HG03342 (cell line): ENCODE results near the gene KRTAP10-9.
"Not testable (repeated sequence)": the region's sequence is repeated elsewhere in the genome, so short reads cannot be mapped to it uniquely, and the experiment has no call there.

ENCODE experiments used
- ATAC-seq: cut with Tn5 transposase; IDR thresholded peaks from one replicate; pipeline ENCODE4 v1.9.1; 2021; ENCODE audit warnings: mild to moderate bottlenecking, moderate library complexity; ENCODE audit not compliant: unreplicated experiment

KRTAP10-9 gene

DNA sequence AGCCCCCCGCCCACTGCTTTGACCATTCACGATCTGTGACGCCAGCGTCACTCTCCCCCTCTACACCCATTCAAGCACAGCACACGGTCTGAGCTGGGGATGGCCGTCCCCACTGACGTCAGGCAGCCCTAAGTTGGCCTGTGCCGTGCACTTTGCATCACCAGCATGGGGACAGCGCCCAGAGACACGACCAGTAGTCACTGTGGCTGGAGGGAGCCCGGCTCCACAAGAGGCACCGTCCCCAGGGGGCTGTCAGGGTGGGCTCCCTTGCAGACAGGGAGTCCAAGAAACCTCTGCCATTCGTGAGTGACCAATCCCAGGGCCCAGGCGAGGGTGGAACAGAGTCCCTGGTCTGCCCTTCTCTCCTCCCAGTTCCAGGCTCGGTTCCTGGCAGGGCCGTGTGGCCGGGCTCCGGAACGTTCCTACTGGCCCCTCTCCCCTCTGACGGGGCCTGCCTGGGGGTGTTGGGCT, 12.7 kb upstream of the KRTAP10-9 start:
- ATAC-seq, result no peak

DNA sequence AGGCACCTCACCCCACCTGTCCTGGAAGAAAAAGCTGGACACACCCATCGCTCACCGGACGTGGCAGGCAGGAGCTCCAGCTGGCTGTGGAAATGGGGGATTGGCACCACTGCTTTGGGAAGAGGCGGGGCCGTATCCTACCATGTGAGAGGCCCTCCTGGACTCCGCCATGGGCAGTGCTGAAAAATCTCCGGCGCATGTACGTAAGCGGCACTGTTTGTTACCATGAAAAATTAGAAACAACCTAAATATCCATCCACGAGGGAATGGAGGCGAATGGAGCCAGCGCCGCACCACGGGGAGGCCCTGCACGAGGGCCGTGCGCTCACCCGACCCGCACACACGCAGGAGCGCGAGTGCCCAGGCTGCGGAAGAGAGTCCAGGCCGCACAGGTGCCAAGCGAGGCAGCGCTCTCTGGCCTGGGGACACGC, 11.9 kb upstream of the KRTAP10-9 start:
- ATAC-seq, result no peak

DNA sequence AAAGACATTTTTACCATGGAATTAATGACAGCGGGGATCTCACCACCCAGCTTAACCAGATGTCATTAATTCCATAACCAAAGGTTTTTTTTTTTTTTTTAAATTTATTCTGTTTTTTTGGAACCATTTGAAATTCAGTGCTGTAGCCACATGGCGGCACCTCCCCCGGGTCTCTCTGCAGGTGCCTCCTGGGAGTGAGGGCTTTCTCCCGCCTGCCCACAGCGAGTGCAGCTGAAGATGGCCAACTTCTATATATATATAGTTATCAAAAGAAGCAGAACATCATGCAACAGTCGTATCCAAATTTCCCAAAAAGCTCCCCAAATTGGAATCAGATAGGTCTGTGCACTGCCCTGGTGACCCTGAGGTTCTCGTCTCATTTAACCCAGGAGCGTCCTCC, 11.4 kb upstream of the KRTAP10-9 start:
- ATAC-seq, result no peak

DNA sequence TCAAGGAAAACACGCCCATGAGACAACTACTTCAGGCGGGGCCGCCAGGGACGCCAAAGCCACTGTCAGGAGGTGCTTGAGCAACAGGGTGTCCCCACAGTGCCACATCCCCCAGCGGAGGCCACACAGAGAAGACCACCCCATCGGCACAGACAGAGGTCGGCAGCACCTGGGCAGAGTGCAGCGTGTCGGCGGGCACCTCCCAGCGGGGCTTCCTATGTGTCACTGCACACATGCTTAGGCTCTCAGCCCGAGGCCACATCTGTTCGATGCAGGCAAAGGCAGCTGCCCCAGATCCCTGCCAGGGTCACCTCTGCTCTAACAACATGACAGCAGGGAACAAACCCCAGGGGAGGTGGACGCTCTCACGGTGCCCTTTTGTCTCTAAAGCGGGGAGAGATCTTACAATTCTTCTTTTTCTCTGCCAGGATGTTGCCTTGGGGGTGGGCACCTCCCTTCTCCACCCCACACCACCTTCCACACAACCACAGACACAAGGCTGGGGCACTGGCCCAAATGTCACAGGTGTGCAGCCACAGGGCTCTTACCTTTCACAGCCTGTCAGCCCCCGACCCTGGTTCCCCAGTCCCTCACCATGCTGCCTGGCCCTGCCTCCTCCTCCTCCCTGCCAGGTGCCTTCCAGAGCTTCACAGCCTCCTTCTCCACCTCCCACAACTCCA, 10.8 kb upstream of the KRTAP10-9 start:
- no peak for ATAC-seq

DNA sequence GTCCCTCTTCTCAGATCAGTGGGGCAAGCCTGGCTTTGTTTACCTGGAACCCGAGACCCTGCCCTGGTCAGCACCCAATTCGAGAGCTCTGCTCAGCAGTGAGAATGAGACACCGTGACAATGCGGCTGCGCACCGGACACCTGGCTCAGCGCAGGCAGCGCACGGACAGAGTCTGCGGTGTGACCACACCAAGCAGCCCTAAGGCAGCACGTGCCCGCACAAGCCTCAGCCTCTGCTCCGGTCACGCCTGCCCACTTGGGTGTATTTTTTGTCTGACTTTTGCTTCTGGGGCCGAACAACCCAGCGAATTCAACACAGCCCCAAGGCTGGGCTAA, 10.3 kb upstream of the KRTAP10-9 start:
- ATAC-seq, result no peak

DNA sequence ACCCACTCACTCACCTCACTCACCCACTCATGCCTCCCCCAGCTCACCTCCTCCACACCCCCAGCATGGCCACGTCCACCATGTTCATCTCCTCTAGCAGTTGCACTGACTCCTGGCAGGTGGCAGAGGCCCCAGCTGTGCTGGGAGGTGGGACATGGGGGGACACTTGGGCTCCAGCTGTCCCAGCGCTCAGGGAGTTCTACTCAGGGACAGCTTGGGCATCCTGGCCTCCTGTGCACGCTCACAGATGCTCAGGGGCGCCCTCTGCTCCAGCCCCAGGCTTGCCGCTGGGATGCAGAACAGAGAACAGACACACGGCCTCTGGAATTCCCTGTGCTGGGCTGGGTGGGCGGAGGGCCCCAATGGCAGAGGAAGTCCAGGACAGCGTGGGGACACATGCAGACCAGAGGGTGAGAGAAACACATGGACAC, 9.8 kb upstream of the KRTAP10-9 start:
- ATAC-seq, result no peak

DNA sequence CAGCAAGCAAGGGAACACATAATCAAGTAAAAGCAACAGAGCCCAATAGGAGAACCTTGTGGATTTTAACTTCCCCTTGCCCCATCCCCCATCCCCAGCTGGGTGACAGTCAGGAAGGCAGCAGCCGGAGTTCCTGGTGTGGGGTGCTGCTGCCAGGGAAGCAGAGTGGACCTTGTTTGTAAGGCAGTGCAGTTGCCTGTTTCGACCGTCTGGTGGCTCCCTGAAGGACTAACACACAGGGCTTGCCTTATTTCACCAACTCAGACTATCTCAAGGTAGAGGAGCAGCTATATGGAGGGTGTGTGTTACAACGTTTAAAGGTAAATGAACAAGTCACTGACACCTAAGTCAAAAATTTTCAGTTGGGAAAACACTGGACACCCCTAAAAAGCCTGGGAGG, 8.4 kb upstream of the KRTAP10-9 start:
- no peak for ATAC-seq

DNA sequence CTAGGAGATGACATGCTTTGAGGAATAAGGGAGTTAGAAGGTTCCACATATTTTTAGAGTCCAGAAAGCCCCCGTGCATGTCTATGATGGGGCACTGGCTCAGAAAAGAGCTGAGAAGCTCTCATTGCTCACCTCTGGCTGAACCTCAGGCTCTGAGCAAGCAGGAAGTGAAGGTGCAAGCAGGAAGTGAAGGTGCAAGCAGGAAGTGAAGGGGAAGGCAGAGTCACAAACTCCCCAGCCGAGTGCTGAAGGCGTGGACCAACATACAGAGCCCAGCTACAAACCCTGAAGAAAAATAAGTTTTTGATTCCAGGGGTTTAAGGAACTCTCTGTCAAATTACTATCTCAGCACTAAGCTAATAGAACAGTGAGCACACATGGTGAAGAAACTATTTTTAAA, 8.0 kb upstream of the KRTAP10-9 start:
- no peak for ATAC-seq

DNA sequence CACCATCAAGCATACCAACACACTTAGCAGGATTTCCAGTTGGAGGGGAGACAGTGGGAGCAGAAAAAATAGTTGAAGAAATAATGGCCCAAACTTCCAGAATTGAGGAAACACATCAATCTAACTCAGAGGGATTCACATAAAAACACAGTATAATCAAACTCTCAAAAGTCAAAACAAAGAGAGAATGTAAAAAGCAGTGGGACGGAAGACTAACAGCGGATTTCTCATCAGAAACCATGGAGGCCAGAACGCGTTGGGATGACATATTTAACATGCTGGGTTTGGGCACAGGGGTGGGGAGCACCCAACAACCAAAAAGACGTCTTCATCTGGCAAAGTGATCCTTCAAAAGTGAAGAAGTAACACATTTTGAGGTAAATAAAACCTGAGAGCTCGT, 7.0 kb upstream of the KRTAP10-9 start:
- no peak for ATAC-seq

DNA sequence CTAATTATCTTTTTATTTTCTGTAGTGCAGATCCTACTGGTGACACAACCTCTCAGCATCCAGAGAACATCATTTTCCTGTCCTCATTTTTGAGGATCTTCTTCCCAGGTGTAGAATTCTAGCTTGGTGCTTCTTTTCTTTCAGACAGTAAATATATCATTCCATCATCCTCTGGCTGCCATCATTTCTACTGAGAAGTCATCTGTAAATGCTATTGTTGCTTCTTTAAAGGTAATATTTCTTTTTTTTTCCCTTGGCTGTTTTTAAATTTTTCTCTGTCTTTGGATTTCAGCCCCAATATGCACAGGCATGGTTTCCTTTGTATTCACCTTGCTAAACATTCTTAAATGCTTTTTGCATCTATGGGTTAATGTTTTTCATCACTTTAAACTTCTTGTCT, 3.3 kb upstream of the KRTAP10-9 start:
- no peak for ATAC-seq

DNA sequence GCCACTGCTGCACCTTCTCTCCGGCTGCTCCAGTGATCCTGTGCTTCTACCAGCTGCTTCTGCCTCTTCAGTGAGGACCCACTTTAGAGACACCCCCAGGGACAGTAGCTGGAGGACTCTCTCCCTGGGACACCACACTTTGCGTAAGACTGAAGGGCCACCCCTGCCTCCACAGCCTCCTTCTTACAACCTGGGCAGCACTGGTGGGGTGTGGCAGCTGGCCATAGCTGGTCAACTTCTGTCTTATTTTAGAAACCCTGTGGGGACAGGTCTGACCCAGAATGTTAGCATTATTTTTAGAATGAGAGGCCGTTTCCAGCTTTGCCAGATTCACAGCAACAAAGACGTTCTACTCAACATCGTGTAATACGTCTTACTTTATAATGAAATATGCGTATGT, 1.1 kb upstream of the KRTAP10-9 start:
- no peak for ATAC-seq

DNA sequence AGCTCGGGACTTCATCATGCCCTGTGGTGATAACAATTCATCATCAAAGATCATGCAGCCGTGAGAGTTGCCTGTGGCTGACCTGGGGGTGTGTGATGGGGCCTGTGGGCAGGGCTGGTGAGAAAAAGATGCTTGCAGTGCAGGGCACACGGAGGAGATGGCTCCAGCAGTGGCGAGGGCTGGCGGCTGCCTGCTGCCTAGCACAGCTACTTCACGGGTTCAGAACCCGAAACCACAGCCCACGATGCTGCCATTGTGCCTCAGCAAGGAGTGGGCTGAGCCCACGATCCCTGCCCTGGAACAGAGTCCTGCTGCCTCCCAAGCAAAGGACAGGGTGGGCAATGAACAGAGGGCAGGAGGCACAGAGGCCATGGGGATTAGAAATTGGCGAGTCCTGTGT, 631 bp upstream of the KRTAP10-9 start:
- ATAC-seq, result no peak

DNA sequence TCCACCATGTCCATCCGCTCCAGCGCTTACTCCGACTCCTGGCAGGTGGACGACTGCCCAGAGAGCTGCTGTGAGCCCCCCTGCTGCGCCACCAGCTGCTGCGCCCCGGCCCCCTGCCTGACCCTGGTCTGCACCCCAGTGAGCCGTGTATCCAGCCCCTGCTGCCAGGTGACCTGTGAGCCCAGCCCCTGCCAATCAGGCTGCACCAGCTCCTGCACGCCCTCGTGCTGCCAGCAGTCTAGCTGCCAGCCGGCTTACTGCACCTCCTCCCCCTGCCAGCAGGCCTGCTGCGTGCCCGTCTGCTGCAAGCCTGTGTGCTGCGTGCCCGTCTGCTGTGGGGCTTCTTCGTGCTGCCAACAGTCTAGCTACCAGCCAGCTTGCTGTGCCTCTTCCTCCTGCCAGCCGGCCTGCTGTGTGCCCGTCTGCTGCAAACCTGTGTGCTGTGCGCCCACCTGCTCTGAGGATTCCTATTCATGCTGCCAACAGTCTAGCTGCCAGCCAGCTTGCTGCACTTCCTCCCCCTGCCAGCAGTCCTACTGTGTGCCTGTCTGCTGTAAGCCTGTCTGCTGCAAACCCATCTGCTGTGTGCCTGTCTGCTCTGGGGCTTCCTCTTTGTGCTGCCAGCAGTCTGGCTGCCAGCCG, 409 bp downstream of the KRTAP10-9 start:
- ATAC-seq, result not testable (repeated sequence)

DNA sequence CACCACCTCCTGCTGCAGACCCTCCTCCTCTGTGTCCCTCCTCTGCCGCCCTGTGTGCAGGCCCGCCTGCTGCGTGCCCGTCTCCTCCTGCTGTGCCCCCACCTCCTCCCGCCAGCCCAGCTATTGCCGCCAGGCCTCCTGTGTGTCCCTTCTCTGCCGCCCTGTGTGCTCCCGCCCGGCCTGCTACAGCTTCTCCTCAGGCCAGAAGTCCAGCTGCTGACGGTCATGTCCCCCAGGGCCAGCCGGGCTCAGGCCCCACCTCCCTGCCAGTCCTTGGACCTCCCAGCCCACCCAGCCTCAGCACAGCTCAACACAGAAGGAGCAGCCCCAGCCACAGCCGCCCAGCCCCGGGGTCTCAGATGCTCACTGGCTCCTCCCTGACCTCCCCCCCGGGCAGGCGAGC, 939 bp downstream of the KRTAP10-9 start:
- ATAC-seq, result not testable (repeated sequence)

DNA sequence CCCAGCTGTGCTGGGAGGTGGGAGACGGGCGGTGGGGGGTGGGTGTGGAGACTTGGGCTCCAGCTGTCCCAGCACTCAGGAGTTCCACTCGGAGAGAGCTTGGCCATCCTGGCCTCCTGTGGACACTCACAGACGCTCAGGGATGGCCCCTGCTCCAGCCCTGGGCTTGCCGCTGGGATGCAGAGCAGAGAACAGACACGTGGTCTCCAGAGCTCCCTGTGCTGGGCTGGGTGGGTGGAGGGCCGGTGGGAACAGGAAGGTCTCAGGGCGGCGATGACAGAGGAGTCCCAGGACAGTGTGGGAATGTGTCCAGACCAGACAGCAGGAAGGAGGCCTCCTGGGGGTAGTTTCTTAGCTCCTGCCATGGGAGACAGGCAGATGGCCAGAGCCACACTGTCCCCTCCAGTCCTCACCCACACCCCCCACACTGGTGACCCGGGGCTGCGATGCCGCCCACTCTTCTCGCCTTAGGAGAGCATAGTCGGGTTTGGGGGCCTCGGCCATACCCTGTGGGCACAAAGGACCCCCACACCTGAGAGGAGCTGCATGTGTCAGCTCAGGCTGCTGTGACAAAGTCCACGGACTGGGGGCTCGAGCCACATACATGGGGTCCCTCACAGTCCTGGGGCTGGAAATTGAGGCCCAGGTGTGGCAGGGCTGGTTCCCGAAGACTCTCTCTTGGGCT, 2.0 kb downstream of the KRTAP10-9 start:
- ATAC-seq, result no peak

DNA sequence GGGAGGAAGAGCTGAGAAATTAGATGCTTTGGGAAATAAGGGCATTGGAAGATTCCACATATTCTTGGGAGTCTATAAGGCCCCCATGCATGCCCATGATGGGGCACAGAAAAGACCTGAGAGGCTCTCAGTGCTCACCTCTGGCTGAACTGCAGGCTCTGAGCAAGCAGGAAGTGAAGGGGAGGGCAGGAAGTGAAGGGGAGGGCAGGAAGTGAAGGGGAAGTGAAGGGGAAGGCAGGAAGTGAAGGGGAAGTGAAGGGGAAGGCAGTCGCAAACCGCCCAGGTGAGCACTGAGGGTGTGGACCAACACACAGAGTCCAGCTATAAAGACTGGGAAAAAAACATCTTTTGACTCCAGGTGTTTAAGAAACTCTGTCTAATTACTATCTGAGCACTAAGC, 3.5 kb downstream of the KRTAP10-9 start:
- ATAC-seq, result no peak

DNA sequence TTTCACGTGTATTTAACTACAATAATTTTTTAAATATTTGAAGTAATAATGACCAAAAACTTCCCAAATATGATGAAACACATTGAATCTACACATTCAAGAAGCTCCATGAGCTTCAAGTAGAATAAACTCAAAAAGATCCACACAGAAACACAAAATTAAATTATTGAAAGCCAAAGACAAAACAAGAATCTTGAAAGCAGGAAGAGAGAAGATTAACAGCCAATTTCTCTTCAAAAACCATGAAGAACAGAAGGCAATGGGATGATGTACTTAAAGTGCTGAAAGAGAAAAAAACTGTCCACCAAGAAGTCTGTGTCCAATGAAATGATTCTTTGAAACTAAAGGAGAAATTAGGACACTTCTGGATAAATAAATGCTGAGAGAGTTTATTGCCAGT, 5.2 kb downstream of the KRTAP10-9 start:
- no peak for ATAC-seq

DNA sequence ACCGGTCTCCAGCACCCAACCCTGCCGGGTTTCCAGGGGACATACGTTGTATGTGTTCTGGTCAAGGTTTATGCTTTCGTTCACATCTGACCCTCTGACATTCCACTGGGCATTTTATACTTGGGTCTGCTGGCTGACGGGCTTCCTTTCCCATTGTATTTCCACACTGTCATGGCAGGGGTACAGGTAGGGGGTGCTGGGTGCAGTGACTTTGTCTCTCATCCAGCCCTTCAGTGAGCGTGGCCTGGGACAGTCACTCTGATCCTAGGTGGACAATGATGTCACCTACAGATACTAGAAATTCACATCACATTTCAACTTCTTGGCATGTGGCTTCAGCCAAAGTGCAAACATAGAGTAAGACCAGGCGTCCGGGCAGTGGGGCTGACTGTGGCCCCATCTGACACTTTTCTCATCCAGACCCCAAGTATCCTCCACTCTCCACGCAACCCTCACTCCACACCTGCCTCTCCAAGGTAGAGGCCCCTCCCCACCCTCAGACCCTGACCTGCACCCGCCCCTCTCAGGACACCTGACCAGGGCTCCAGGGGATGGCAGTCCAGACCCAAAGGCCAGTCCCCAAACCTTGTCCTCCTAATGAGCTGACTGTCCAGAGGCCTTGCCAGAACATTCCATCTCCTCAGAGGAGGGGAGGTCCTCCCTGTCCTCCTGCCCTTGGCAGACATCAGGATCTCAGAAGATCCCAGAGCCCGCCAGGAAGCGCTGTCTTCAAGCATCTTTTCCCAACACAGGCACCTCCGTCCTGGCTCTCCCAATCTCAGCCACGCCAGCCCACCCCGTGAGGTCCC, 9.5 kb downstream of the KRTAP10-9 start:
- ATAC-seq, result no peak

DNA sequence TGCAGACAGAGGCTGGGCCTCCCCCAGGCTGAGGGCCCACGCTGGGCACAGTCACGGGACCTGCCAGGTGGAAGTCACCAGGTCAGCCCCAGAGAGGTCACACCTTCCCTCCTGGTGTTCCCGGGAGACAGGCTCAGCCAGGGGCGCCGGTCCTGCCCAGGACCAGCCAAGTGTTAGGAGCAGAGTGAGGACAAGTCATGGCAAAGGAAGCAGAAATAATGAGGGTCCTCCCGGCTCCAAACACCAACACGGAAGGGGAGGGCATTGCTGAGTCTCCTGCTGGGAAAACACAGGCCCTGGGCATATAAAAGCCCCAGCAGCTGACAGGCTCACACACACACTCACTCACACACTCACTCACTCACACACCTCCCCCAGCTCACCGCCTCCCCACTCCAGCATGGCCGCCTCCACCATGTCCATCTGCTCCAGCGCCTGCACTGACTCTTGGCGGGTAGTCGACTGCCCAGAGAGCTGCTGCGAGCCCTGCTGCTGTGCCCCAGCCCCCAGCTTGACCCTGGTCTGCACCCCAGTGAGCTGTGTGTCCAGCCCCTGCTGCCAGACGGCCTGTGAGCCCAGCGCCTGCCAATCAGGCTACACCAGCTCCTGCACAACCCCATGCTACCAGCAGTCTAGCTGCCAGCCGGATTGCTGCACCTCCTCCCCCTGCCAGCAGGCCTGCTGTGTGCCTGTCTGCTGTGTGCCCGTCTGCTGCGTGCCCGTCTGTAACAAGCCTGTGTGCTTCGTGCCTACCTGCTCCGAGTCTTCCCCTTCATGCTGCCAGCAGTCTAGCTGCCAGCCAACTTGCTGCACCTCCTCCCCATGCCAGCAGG, 10.3 kb downstream of the KRTAP10-9 start, which contains the start of gene KRTAP10-10:
TSS of gene KRTAP10-10 (plus strand) at position 339 of the 833 bp plus-strand sequence. CDS start at position 401, 62 bp downstream.
- no peak for ATAC-seq

DNA sequence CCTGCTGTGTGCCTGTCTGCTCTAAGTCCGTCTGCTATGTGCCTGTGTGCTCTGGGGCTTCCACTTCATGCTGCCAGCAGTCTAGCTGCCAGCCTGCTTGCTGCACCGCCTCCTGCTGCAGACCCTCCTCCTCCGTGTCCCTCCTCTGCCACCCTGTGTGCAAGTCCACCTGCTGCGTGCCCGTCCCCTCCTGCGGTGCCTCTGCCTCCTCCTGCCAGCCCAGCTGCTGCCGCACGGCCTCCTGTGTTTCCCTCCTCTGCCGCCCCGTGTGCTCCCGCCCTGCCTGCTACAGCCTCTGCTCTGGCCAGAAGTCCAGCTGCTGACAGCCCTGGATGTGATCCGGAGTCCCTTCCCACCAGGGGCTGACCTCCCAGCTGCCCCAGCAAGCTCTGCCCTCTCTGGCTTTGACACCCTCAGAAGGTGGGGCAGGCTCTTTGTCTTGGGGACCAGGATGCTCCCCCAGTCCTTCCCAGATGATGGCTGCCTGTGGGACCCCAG, 11.0 kb downstream of the KRTAP10-9 start:
- ATAC-seq, result not testable (repeated sequence)
